CD4-positive, alpha-beta T cell (primary cell): Measurements from ENCODE around the gene PGAP1. TPM values are rescaled to one million over a fixed set of nuclear protein-coding genes. Genes with fewer than 3 reads are reported as not detected.

ENCODE experiments used
- ATAC-seq: fragments of 200-7000 bp; cut with Tn5 transposase; one replicate; pipeline ENCODE4 v1.10.0; 2022; ENCODE audit warnings: mild to moderate bottlenecking; ENCODE audit not compliant: poor library complexity
- CTCF ChIA-PET: fragments of 350-600 bp; sonication (Branson Sonifier 250); formaldehyde crosslinking; loops from one replicate; lab custom pipeline; 2021; ENCODE audit warnings: antibody characterized with exemption, inconsistent platforms; lab: Charles Lee
- POLR2A ChIA-PET: fragments of 350-600 bp; sonication (Branson Sonifier 250); formaldehyde crosslinking; loops from one replicate; lab custom pipeline; 2021; ENCODE audit warnings: antibody characterized with exemption, inconsistent platforms; lab: Charles Lee
- DNase-seq, 14 experiments: peaks; one replicate each; pipeline ENCODE4 v3.0.0-alpha.2; 2013 to 2020; ENCODE audit warnings: mixed read lengths in 2 of 14
- H3K27ac ChIP-seq, 2 donors: one replicate each; pipeline versions ENCODE4 v1.5.1 to v1.7.0; 2013; ENCODE audit warnings: low read length in 2 of 2, low read depth in 1 of 2, mild to moderate bottlenecking in 1 of 2
- H3K27me3 ChIP-seq, 2 experiments: 1 replicate in 1 of 2; 2 replicates in 1 of 2; pipeline versions ENCODE4 v1.6.1 to v1.7.0; 2013; ENCODE audit warnings: low read length in 2 of 2, control low read depth in 1 of 2, mild to moderate bottlenecking in 1 of 2, moderate library complexity in 1 of 2; ENCODE audit not compliant: insufficient read depth in 2 of 2, control insufficient read depth in 1 of 2
- H3K36me3 ChIP-seq: one replicate; pipeline ENCODE4 v1.6.1; 2013; ENCODE audit warnings: low read length, control low read depth; ENCODE audit not compliant: insufficient read depth
- H3K4me1 ChIP-seq: one replicate; pipeline ENCODE4 v1.6.1; 2013; ENCODE audit warnings: low read length, control low read depth; ENCODE audit not compliant: insufficient read depth
- H3K4me3 ChIP-seq: one replicate; pipeline ENCODE4 v1.5.1; 2013; ENCODE audit warnings: mild to moderate bottlenecking, low read length, moderate library complexity
- H3K9me3 ChIP-seq, 2 experiments: 1 replicate in 1 of 2; 2 replicates in 1 of 2; pipeline versions ENCODE4 v1.6.1 to v1.7.0; 2013; ENCODE audit warnings: low read length in 2 of 2, mild to moderate bottlenecking in 2 of 2, control low read depth in 1 of 2, moderate library complexity in 1 of 2; ENCODE audit not compliant: control insufficient read depth in 1 of 2, insufficient read depth in 1 of 2
- H3K27ac Mint-ChIP-seq: one replicate; pipeline ENCODE4 v1.8.0; 2020; ENCODE audit warnings: mixed read lengths
- H3K27me3 Mint-ChIP-seq: one replicate; pipeline ENCODE4 v1.8.0; 2021; ENCODE audit warnings: mixed read lengths
- H3K36me3 Mint-ChIP-seq: one replicate; pipeline ENCODE4 v1.8.0; 2021; ENCODE audit warnings: low read depth, mixed read lengths
- H3K4me1 Mint-ChIP-seq: one replicate; pipeline ENCODE4 v1.8.0; 2021; ENCODE audit warnings: low read depth, mixed read lengths
- H3K4me3 Mint-ChIP-seq: one replicate; pipeline ENCODE4 v1.8.0; 2020; ENCODE audit warnings: mild to moderate bottlenecking, mixed read lengths
- H3K9me3 Mint-ChIP-seq: one replicate; pipeline ENCODE4 v1.8.0; 2020; ENCODE audit warnings: mixed read lengths
- intact Hi-C, 2 experiments: fragments of 100-400 bp; cut with DNase I in 1 of 2; cut with micrococcal nuclease in 1 of 2; formaldehyde crosslinking; loops; one replicate each; pipeline versions ENCODE4 v1.15.1 to v1.9.0; 2023 to 2025; cut with DNase I, micrococcal nuclease
- total RNA-seq, 174 experiments: library from RNA in 2 of 174; stranded (reverse) in 2 of 174; gene quantifications; one replicate each; pipeline ENCODE4 v1.2.3 and lab custom pipeline; 2021 to 2026
- TF ChIP-seq, protein P1 (sequence below): fragments of 200-600 bp; IDR thresholded peaks from one replicate; pipeline ENCODE4 v1.8.0; 2022; ENCODE audit warnings: antibody characterized with exemption, mild to moderate bottlenecking

The PGAP1 gene
- total RNA-seq, 2 experiments from 2014 or later, result 10.3 to 11.3 TPM

DNA sequence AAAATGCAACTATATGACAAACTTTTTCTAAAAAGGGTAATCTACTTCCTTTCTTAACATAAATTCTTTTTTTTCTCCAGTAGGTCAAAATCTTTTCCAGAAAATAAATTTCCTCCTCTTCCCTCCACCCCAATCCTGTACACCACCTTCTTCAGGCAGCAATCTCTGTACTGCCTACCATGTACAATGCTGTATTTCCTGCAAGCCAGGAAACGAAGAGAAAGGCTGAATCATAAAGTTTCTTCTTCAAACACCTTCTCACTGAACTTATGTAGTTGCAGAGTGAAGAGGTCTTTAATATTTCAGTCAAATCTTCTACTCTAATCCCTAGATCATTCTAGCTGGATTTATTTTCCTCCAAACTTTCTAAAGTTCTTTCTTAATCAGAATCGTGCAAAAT is 99.2 kb downstream of the PGAP1 start:
- no peak for ATAC-seq
- H3K36me3 Mint-ChIP-seq, result no peaks in the 10 kb centered on the region

DNA sequence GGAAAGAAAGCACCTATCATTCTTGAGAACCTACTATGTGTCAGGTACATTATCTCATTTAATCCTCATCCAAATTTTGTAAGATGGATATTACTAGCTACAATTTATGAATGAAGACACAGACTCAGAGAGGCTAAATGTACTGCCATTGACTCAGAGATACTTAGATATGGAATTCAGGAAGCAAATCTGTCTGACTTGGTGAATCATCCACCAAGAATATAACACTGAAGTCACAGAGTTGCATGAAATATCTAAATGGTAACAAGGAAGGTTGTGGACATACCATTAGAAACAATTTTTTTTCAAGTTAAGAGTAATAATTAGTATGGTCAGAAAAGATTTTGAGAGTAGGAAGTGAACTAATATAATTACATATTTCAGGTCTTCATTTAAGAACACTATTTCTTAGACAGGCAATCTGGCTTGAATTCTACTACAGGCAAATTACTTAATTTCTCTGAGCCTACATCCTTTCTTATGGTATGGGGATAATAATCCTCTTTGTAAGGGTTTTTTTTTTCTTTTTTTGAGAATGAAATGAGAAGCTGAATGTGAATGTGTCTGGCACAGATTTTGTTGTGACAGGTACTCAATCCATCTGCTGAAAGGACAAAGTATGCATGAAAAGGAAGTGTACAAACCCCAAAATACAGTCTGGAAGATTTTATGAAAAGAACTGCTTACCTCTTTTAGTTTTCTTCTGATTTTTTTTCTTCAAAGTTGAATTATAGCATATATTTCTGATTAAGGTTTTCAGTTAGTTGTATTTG is 102.6 kb downstream of the PGAP1 start:
- peaks cover 0 to 4% of the 10 kb centered on the region in 2 experiments for H3K27me3 ChIP-seq
- H3K36me3 Mint-ChIP-seq, result no peaks in the 10 kb centered on the region

More for the DNA sequence above, 99.2 kb downstream of the PGAP1 start:
- TF ChIP-seq, protein P1, sequence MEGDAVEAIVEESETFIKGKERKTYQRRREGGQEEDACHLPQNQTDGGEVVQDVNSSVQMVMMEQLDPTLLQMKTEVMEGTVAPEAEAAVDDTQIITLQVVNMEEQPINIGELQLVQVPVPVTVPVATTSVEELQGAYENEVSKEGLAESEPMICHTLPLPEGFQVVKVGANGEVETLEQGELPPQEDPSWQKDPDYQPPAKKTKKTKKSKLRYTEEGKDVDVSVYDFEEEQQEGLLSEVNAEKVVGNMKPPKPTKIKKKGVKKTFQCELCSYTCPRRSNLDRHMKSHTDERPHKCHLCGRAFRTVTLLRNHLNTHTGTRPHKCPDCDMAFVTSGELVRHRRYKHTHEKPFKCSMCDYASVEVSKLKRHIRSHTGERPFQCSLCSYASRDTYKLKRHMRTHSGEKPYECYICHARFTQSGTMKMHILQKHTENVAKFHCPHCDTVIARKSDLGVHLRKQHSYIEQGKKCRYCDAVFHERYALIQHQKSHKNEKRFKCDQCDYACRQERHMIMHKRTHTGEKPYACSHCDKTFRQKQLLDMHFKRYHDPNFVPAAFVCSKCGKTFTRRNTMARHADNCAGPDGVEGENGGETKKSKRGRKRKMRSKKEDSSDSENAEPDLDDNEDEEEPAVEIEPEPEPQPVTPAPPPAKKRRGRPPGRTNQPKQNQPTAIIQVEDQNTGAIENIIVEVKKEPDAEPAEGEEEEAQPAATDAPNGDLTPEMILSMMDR, result no peak
- DNase-seq, result no peak
- no peaks in the 10 kb centered on the region for H3K9me3 ChIP-seq
- intact Hi-C loops, result no loop called here
- ChIA-PET POLR2A (no interaction called here), CTCF (no interaction called here)
- H3K27ac Mint-ChIP-seq, result no peak overlapping the region
- H3K9me3 Mint-ChIP-seq, result no peaks in the 10 kb centered on the region
- no peaks in the 10 kb centered on the region for H3K27me3 ChIP-seq
- peaks cover 1% of the 10 kb centered on the region for H3K27me3 Mint-ChIP-seq
- H3K4me1 Mint-ChIP-seq, result no peaks in the 10 kb centered on the region
- H3K4me1 ChIP-seq, result no peaks in the 10 kb centered on the region
- H3K27ac ChIP-seq, result no peak overlapping the region
- no peaks in the 10 kb centered on the region for H3K36me3 ChIP-seq
- H3K4me3 Mint-ChIP-seq, result no peak overlapping the region
- H3K4me3 ChIP-seq, result no peak overlapping the region

DNA sequence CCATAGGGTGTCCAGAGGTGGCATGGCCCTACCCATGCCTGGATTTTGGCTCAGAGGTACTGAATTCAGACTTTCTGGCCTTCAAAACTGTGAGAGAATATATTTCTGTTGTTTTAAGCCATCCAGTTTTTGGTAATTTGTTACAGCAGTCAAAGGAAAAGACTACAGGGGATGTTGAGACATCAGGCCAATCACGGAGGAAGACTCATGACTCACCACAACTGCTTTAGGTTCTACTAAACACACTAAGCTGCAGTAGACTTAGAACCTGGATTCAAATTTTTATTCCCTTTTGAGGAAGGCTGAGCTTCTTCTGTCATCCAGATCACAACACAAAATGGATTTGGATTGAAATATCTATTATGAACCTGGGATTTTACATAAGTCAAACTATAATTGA is 105.3 kb downstream of the PGAP1 start:
- H3K9me3 ChIP-seq, result peaks cover 5 to 15% of the 10 kb centered on the region in 2 experiments
- CTCF ChIA-PET, result no interaction called here
- POLR2A ChIA-PET, result no interaction called here
- H3K36me3 ChIP-seq, result no peaks in the 10 kb centered on the region
- H3K27me3 ChIP-seq, result peaks cover 0 to 4% of the 10 kb centered on the region in 2 experiments
- no peaks in the 10 kb centered on the region for H3K36me3 Mint-ChIP-seq
- intact Hi-C loops, result no loop called here
- peaks cover 37% of the 10 kb centered on the region for H3K27me3 Mint-ChIP-seq
- no peaks in the 10 kb centered on the region for H3K4me1 ChIP-seq
- DNase-seq (no peak), ATAC-seq (no peak)
- H3K27ac ChIP-seq, result no peak overlapping the region
- no peak overlapping the region for H3K4me3 Mint-ChIP-seq
- no peaks in the 10 kb centered on the region for H3K4me1 Mint-ChIP-seq
- H3K4me3 ChIP-seq, result no peak overlapping the region
- TF ChIP-seq, protein P1, result no peak
- H3K9me3 Mint-ChIP-seq, result peaks cover 14% of the 10 kb centered on the region
- no peak overlapping the region for H3K27ac Mint-ChIP-seq

More for the DNA sequence above, 102.6 kb downstream of the PGAP1 start:
- ChIA-PET CTCF (no interaction called here), POLR2A (no interaction called here)
- peaks cover 29% of the 10 kb centered on the region for H3K27me3 Mint-ChIP-seq
- no peak overlapping the region for H3K27ac Mint-ChIP-seq
- Histone ChIP-seq H3K4me1 (no peaks in the 10 kb centered on the region), H3K36me3 (no peaks in the 10 kb centered on the region), H3K9me3 (peaks cover 0 to 1% of the 10 kb centered on the region in 2 experiments), H3K4me3 (no peak overlapping the region), H3K27ac (no peak overlapping the region)
- TF ChIP-seq, protein P1, result no peak
- ATAC-seq (no peak), DNase-seq (no peak)
- peaks cover 7% of the 10 kb centered on the region for H3K9me3 Mint-ChIP-seq
- intact Hi-C loops, result no loop called here
- H3K4me1 Mint-ChIP-seq, result no peaks in the 10 kb centered on the region
- H3K4me3 Mint-ChIP-seq, result no peak overlapping the region
